Upper lobe of left lung (tissue), 4 donors: Measurements from ENCODE around the gene DPP4.

ENCODE experiments used
- EP300 ChIP-seq, 4 donors: sonication (generic); formaldehyde crosslinking; IDR thresholded peaks; one replicate each; pipeline ENCODE4 v1.5.1; 2017; ENCODE audit warnings: antibody characterized with exemption in 4 of 4, control low read depth in 2 of 4
- POLR2A ChIP-seq, 4 donors: fragments of 450-650 bp; IDR thresholded peaks; one replicate each; pipeline ENCODE4 v1.5.1; 2016 to 2017; ENCODE audit warnings: antibody characterized with exemption in 4 of 4, mild to moderate bottlenecking in 2 of 4
- TF ChIP-seq, protein P1 (sequence below), 6 experiments: fragments of 450-650 bp in 4 of 6; fragments of 200-600 bp in 2 of 6; sonication (generic) in 2 of 6; IDR thresholded peaks; one replicate each; pipeline ENCODE4 v1.5.1; 2016 to 2019; ENCODE audit warnings: antibody characterized with exemption in 6 of 6

DNA sequence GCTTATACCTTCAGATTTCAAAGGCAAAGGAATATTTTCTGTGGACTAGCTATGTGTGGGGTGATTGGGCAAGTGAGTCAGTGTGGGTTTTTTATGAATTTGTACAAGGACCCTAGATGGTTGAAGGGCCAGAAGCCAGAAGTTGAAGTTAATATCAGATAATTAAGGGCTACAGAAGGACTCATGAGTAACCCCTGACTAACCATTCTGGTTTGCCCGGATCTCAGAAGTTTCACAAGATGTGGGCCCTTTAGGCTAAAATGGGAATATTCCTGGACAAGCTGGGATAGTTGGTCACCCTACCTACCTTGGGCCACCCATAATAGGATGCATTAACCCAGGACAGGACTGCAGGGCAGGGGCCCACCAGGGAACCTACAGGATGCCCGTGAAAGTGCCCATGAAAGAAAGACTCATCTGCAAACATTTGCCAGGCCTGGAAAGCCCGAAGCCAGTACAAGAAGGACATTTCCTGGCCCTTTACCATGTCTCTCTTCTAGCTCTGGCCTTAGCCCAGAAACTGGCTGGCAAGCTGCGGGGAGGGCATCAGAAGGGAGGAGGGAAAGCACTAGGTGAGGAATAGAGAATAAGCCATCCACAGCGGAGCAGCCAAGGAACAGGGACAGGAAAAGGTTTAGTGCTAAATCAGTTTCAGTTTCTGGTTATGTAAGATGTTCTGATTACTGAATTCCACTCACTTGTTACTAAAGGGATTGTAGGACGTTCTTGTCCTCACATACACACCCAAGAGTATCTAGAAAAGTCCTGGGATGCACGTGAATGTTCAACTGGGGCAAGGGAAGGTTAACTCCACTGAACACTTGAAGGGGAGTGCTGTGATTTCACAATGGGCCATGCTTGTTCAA is 44.4 kb upstream of the DPP4 start:
- TF ChIP-seq, protein P1, sequence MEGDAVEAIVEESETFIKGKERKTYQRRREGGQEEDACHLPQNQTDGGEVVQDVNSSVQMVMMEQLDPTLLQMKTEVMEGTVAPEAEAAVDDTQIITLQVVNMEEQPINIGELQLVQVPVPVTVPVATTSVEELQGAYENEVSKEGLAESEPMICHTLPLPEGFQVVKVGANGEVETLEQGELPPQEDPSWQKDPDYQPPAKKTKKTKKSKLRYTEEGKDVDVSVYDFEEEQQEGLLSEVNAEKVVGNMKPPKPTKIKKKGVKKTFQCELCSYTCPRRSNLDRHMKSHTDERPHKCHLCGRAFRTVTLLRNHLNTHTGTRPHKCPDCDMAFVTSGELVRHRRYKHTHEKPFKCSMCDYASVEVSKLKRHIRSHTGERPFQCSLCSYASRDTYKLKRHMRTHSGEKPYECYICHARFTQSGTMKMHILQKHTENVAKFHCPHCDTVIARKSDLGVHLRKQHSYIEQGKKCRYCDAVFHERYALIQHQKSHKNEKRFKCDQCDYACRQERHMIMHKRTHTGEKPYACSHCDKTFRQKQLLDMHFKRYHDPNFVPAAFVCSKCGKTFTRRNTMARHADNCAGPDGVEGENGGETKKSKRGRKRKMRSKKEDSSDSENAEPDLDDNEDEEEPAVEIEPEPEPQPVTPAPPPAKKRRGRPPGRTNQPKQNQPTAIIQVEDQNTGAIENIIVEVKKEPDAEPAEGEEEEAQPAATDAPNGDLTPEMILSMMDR (IDR thresholded peaks at IDR 0.05) = no peak
- TF ChIP-seq EP300 (IDR thresholded peaks at IDR 0.05) (peak in 1 of 4 donors; percentile 97), POLR2A (IDR thresholded peaks at IDR 0.05) (no peak)
